ENCODE data around the gene C5orf47.

DNA sequence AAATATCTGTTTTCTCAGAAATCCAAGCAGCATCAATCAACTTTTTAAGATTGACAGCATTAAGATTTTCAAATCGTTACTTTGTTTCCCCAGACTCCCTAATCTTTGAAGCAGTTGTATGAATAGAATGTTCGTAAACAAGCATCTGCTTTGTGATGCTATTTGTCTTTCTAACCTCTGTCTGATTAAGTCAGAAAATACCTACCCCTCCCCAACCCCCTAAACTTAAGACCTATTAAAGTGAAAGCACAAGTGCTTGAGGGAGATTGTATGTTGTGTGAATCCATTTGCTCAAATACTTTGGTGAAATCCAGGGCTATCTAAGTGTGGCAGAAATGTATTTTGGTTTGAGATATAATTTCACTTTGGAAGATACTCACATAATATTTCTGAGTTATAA lies 47.9 kb upstream of the C5orf47 start:
- TF ChIP-seq, protein P1, sequence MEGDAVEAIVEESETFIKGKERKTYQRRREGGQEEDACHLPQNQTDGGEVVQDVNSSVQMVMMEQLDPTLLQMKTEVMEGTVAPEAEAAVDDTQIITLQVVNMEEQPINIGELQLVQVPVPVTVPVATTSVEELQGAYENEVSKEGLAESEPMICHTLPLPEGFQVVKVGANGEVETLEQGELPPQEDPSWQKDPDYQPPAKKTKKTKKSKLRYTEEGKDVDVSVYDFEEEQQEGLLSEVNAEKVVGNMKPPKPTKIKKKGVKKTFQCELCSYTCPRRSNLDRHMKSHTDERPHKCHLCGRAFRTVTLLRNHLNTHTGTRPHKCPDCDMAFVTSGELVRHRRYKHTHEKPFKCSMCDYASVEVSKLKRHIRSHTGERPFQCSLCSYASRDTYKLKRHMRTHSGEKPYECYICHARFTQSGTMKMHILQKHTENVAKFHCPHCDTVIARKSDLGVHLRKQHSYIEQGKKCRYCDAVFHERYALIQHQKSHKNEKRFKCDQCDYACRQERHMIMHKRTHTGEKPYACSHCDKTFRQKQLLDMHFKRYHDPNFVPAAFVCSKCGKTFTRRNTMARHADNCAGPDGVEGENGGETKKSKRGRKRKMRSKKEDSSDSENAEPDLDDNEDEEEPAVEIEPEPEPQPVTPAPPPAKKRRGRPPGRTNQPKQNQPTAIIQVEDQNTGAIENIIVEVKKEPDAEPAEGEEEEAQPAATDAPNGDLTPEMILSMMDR (IDR thresholded peaks at IDR 0.05 in 2 of 3, conservative IDR thresholded peaks at IDR 0.05 in 1 of 3; ENCODE audit: control insufficient read depth in 2 of 3, extremely low read depth in 1 of 3, insufficient read depth in 1 of 3, low read depth in 3 of 3, low read length in 3 of 3) = no peak
- TF ChIP-seq, protein P2, sequence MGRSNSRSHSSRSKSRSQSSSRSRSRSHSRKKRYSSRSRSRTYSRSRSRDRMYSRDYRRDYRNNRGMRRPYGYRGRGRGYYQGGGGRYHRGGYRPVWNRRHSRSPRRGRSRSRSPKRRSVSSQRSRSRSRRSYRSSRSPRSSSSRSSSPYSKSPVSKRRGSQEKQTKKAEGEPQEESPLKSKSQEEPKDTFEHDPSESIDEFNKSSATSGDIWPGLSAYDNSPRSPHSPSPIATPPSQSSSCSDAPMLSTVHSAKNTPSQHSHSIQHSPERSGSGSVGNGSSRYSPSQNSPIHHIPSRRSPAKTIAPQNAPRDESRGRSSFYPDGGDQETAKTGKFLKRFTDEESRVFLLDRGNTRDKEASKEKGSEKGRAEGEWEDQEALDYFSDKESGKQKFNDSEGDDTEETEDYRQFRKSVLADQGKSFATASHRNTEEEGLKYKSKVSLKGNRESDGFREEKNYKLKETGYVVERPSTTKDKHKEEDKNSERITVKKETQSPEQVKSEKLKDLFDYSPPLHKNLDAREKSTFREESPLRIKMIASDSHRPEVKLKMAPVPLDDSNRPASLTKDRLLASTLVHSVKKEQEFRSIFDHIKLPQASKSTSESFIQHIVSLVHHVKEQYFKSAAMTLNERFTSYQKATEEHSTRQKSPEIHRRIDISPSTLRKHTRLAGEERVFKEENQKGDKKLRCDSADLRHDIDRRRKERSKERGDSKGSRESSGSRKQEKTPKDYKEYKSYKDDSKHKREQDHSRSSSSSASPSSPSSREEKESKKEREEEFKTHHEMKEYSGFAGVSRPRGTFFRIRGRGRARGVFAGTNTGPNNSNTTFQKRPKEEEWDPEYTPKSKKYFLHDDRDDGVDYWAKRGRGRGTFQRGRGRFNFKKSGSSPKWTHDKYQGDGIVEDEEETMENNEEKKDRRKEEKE (IDR thresholded peaks at IDR 0.05) = no peak
- TF ChIP-seq ESRRA (IDR thresholded peaks at IDR 0.05; ENCODE audit: low read length) (no peak), HDGF (IDR thresholded peaks at IDR 0.05) (no peak), RFX5 (IDR thresholded peaks at IDR 0.05; ENCODE audit: low read depth, low read length) (no peak)
- TF ChIP-seq, protein P3, sequence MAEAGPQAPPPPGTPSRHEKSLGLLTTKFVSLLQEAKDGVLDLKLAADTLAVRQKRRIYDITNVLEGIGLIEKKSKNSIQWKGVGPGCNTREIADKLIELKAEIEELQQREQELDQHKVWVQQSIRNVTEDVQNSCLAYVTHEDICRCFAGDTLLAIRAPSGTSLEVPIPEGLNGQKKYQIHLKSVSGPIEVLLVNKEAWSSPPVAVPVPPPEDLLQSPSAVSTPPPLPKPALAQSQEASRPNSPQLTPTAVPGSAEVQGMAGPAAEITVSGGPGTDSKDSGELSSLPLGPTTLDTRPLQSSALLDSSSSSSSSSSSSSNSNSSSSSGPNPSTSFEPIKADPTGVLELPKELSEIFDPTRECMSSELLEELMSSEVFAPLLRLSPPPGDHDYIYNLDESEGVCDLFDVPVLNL (IDR thresholded peaks at IDR 0.05; ENCODE audit: low read depth, low read length) = no peak

Measured in GM12878 (cell line).